NCI-H2029 treated with DMSO at 0.1 percent for 48 hours (cell line): Measurements from ENCODE around the gene DUS1L.
"Not testable (repeated sequence)": the region's sequence is repeated elsewhere in the genome, so short reads cannot be mapped to it uniquely, and the experiment has no call there.

ENCODE experiments used
- DNase-seq: peaks from one replicate; lab custom pipeline; 2025; lab: John Stamatoyannopoulos, UW

Gene DUS1L

DNA sequence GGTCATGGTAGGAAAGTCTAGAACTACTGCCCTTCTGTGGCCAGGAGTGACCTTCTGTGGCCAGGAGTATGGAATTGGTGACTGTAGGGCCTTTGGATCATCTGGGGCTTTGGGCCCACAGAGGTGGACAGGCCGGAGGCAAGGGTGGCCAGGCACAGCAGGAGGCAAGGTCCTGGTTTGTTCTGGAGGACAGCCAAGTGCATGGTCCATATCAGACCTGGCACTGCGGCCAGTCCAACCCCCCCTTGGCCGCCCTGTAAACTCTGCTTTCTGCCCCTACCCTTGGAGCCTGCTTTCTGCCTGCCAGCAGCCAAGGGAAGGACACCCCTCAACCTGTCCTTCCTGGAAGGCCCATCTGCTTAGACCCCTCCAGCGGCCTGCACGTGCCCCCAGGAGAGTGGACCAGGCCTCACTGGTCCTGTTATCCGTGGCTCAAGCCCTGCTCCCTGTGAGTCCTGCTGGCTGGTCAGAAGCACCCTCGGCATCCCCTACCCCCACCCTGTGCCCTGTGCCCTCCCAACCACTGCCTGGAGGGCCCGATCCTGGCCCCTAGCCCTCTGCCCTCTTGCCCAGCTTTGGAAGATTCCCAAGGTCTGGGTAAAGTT lies 25.8 kb downstream of the DUS1L start:
- no peak for DNase-seq

DNA sequence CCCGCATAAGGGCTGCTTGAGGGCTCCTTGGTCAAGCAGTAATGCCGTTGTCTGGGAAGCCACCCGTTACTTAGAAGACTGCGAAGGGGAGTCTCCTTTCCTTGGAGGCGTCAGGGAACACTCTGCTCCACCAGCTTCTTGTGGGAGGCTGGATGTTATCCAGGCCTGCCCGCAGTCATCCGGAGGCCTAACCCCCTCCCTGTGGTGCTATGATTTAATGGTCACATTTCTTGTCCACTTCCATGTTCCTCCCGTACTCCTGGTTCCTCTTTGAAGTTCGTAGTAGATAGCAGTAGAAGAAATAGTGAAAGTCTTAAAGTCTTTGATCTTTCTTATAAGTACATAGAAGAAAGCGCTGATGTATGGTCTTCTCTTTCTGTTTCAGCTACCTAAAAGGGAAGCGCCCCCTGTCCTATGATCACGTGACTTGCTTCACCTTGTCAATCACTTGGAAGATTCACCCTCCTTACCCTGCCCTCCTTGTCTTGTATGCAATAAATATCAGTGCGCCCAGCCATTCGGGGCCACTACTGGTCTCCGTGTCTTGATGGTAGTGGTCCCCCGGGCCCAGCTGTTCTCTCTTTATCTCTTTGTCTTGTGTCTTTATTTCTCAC lies 26.7 kb downstream of the DUS1L start:
- not testable (repeated sequence) for DNase-seq

DNA sequence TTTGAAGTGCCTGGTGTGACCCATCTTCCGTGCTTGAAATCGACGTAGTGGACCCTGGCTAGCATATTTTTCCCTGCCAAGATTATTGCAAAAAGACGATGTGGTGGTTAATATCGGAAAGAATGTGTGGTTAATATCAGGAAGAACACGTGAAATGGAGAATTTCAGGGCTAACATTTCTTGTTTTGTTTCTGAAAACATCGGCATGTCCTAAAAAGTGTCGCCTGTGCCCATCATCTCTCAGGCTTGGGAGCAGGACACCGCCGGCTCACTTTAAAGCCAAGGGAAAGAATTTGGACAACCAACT lies 27.8 kb downstream of the DUS1L start:
- DNase-seq = no peak

DNA sequence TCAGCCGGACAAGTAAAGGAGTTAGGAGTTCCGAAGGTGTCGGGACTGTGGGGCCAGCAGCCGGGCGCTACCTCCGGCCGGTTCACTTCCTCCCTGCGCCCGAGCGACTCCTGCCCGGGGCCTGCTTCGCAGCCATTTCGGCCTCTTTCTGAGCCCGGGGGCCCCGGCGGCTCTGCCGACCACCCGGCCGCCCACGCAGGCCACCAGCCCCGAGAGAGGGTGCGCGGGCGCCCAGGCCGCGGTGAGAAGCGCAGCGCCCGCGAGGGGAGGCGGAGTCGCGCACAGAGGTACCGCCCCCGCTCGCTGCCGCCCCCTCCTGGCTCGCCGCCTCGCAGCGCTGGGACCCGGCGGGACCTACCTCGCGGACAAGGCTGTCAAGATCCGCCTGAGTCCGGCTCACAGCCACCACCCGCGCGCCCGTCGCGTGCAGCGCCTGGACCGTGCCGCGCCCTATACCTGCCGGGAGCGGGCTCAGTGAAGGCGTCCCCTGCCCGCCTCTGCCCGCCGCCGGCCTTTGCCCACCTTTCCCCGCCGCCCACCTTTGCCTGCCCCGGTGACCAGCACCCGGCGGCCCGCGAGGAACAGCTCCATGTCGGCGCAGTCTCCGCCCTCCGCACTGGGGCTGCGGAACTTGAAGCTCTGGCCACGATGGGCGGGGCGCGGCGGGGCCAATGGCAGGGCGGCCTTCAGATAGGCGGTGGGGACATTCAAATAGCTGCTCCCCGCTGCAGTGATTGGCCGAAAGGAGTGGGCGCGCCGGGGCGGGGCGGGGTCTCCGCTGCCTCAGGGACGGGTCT lies 28.3 kb downstream of the DUS1L start, which contains the start of gene DCXR:
Gene DCXR (minus strand): TSS at position 606 of the 797 bp plus-strand sequence. CDS start 15 bp downstream, at position 591.
- DNase-seq = peak; percentile 54

DNA sequence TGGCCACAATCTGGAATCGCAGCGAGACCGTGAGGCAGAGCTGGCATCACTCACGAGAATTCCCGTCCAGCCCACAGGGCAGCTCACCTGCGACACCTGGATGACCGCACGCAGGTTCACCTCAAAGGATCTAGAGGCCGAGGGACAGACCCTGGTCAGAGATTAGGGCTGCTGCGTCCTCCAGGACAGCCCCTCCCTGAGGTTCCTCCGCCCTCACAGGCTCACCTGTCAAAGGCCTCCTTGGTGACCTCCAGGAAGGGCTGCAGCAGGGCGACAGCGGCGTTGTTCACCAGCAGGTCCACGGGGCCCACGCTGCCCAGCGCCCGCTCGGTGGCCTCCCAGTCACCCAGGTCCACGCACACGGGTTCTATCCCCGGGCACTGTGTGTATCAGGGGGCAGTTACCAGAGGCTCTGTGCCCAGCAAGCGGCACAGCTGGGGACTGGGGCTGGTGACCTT lies 28.9 kb downstream of the DUS1L start:
- DNase-seq = no peak

DNA sequence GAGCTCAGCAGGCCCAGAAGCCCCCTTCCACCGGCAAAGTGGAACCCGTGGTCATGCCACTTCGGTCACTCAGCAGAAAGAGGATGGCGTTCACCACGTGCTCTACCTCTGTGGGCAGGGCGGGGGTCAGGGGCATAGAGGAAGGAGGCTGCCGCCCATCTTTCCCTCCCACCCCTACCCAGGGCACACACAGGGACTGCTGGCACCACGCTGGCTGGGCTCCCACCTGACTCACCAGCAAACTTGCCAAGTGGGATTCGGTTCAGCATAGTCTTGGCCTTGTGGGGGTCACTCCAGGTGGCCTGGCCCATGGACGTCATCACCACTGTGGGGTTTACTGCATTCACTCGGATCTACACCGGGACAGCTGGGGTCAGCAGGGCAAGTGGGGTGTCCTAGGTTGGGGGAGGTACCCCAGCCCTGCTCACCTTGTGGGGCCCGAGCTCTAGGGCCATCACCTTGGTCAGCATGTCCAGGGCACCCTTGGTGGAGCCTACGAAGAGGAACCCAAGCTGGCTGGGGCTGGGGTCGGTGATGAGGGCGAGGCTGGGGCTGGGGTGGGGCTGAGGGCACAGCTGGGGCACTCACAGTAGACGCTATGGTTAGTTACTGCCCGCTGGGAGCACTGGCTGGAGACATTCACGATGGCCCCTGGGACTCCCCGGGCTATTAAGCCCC lies 29.5 kb downstream of the DUS1L start:
- DNase-seq = no peak

DNA sequence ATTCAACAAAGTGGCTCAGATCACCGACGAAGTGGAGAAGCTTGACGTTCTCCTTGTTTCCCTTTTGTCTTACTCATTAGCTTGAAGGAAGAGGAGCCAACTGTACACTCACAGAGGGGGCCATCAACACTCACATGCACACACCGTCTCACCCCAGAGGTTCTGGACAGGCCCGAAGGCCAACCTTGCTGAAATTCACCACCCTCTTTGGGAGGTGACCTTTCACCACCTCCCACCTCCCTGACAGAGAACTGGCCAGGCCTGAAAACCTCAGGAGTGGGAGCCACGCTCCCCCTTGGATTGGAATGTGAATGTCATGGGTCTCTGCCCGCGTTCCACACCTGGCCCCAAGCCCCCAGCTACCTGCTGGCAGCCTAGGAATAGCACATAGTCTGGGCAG lies 30.1 kb downstream of the DUS1L start:
- DNase-seq = no peak

DNA sequence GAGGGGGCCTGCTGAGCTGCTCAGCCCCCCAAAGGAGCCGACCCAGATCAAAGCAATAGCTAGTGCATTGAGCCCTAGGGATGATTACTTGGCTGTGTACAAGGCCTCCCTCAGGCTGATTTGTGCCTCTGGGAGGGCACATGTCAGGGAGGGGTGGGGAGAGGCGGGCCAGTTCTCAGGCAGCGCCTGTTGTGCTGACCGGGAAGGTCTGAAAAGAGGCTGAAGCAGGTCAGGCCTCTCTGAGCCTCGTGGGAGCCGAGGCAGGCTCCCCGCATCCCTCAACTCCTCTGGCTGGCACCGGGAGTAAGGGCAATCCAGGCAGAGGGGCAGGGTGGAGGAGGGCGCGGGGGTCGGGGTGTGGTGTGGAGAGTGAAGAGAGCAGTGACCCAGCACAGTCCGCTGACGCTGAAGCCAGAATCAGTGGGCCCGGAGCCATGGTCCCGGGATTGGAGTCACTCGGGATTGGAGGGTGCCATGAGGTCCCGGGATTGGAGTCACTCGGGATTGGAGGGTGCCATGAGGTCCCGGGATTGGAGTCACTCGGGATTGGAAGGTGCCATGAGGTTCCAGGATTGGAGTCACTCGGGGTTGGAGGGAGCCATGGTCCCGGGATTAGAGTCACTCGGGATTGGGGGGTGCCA lies 31.1 kb downstream of the DUS1L start:
- DNase-seq = no peak

DNA sequence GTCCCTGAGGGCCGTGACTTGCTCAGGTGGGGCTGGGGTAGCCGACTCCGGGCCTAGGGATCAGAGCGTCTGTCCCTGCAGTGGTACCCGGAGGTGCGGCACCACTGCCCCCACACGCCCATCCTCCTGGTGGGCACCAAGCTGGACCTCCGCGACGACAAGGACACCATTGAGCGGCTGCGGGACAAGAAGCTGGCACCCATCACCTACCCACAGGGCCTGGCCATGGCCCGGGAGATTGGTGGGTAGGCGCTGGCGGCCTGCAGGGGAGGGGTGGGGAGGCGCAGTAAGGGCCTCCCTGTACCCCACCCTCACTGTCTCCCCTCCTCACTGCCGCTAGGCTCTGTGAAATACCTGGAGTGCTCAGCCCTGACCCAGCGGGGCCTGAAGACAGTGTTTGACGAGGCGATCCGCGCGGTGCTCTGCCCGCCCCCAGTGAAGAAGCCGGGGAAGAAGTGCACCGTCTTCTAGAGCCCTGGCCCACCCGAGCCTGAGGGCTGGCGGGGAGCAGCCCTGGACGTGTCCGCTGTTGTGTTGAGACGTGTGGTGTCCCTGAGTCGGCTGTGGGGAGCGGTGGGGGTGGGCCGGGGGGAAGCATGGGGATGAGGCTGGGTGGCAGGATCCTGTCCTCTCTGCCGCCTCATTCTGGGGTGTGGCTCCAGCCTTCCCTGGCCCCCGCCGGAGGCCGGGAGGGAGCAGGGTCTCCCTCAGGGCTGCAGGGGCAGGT lies 32.1 kb downstream of the DUS1L start:
- DNase-seq = no peak

DNA sequence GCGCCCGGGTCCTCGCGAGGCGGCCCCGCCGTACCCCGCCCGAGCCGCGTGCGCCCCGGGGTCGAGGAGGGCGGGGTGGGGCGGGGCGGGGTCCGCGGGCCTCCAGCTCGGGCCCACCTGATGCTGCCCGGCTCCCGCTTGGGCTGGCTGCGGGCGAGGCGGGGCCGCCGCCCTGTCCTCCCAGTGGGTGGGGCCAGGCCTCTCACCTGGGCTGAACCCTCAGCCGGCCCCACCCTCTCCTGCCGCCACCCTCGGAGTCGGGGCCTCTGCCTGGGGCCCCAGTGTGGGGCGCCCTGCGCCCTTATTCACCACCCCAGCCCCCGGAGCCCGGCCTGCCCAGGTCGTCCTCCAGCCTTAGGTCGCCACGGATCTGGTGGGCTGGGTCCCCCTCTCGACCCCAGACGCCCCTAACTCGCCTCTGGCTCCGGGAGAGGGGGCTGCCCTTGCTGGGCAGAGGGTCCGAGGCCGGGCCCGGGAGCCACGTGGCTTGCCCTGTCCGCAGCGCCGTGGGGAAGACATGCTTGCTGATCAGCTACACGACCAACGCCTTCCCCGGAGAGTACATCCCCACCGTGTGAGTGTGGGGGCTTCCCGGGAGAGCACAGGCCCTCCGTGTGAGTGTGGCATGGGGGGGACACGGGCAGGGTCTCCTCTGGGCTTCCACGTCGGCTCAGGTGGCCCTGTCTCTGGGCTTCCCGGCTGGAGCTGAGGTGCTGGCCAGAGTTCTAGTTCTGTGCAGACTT lies 33.5 kb downstream of the DUS1L start:
- no peak for DNase-seq

DNA sequence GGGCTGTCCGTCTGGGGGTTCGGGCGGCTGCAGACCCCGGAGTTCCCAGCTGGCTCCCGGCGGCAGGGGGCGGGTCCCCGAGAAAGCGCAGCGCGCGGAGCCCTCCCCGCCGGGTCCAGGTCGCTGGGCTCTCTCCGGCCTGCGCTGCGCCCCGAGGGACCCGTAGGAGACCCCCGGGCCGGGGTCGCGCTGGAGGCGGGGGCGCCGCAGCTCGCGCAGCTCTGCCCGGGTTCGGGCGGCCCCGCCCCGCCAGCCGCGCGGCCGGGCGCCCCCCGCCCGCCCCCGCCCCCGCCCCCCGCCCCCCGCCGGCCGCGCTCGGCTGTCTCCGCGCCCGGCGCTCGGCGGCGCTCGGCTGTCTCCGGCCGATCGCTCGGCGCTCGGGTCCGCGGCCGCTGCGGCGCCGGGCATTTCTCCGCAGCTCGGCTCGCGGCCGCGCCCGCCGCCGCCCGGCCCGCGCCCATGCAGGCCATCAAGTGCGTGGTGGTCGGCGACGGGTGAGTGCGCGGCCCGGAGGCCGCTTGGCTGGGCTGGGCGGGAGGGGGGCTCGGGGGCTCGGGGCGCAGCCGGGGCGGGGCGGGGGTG lies 34.2 kb downstream of the DUS1L start, which contains the start of gene RAC3:
Gene RAC3 (plus strand): TSS at position 376 of the 582 bp plus-strand sequence. CDS start 84 bp downstream, at position 460.
- DNase-seq = no peak

DNA sequence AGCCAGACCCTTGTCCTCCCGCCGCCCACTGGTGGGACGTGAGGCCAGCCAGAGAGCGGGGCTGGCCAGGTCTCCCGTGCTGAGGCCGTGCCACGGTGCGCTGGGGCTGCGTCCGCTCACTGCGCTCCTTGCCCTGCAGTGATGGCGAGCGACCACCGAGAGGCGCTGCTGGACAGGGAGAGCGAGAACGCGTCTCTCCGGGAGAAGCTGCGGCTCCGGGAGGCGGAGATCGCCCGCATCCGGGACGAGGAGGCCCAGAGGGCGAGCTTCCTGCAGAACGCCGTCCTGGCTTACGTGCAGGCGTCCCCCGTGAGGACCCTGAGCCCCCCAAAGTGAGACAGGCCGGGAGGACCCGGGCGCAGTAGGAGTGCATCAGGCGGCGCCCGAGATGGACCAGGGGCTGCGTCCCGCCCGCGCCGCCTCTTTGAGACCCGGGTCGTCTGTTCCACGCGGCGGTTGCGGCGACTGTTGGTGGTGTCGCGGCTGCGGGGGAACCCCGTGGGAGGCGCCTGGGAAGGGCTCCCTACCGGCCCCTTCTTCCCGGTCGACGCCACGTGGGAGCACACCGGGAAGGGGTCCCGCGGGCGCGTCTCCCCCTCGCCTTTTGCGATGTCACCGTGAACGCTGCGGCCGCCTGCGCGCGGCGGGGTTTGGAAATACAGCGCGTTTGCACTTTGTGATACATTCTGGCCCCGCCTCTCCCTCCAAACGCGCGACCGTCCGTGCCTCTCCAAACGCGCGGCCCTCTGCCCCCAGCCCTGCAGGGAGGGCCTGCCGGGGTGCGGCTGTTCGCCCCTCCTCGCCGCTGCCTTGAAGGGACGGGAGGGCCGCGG lies 34.9 kb downstream of the DUS1L start:
- peak; percentile 9 for DNase-seq

DNA sequence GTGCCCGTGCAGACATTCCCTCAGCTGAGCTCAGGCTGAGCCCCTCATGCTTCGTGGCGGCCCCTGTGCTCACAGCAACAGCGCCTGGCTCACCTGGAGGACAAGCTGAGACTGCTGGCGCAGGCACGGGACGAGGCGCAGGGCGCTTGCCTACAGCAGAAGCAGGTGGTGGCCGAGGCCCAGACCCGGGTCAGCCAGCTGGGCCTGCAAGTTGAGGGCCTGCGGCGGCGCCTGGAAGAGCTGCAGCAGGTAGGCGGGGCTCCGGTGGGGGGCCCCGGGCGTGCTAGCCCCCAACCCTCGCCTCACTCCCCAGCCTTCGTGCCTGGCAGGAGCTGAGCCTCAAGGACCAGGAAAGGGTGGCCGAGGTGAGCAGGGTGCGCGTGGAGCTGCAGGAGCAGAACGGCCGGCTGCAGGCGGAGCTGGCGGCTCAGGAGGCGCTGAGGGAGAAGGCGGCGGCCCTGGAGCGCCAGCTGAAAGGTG lies 35.6 kb downstream of the DUS1L start:
- no peak for DNase-seq

DNA sequence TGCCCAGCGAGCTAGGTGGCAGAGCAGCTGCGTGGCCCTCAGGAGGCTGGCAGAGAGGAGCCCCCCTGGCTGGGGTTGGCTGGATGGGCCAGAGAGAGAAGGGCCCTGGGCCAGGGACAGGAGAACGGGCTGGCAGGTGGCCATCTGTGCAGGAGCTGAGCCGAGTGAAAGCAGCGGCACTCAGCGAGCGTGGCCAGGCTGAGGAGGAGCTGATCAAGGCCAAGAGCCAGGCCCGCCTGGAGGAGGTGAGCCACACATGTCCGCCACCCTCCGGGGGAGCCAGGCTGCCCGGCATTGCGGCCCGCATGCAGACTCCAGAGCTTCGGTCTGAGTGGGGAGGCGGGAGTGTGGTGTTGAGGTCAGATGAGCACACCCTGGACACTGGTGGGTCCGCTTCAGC lies 36.2 kb downstream of the DUS1L start:
- no peak for DNase-seq

DNA sequence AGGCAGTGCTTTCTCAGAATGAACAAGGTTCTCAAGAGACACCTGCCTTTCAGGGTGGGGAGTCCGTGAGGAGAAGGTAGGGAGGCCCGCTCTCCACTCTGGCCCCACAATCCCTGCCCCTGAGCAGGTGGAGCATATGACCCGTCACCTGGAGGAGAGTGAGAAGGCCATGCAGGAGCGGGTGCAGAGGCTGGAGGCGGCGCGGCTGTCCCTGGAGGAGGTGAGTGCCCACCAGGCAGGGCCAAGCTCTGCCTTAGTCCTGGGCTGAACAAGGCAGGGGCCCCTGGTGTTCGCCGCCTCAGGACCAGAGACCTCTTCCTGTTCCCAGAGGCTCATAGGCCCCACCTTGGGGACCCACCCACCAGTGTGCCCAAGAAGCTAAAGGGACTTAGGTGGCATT lies 36.6 kb downstream of the DUS1L start:
- DNase-seq = no peak

DNA sequence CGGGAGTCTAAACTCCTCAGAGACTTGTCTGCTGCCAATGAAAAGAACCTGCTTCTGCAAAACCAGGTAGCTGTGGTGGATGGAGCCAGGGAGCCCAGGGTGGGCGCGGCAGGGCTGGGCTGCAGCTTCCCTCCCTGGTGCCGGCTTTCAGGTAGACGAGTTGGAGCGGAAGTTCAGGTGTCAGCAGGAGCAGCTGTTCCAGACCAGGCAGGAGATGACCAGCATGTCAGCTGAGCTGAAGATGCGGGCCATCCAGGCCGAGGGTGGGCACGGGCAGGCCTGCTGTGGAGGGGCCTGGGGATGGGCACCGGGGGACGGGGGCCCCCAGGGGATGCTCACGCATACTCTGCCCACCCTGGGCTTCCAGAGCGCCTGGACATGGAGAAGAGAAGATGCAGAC lies 37.4 kb downstream of the DUS1L start:
- no peak for DNase-seq

DNA sequence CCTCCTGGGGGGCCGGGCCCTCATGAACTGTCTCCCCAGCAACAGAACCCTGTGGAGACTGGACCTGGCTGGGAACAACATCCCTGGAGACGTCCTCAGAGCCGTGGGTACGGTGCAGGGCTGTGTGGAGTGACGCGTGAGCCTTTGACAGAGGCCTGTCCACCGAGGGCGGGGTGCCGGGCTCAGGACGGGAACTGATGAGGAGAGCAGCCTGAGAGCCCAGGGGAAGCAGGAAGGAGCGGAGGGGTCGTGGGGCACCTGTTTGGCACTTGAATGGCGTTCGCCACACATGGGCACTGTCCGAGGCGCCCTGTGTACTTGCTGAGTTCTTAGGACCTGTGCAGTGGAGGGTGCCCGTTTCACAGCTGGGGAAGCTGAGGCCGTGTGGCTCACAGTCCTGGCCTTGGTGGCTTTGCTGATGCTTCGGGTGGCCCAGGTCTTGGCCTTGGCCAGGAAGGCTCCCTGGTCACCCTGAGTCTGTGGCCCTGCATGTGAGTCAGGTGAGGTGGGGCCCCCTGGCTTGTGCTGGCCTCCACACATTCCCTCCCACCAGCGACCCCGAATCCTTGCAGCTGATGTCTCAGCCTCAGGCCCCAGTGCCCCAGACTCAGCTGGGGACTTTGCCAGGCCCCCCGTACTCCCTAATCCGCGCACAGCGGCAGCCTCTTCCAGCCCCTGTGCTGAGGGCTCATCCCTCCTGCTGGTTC lies 40.0 kb downstream of the DUS1L start:
- no peak for DNase-seq

DNA sequence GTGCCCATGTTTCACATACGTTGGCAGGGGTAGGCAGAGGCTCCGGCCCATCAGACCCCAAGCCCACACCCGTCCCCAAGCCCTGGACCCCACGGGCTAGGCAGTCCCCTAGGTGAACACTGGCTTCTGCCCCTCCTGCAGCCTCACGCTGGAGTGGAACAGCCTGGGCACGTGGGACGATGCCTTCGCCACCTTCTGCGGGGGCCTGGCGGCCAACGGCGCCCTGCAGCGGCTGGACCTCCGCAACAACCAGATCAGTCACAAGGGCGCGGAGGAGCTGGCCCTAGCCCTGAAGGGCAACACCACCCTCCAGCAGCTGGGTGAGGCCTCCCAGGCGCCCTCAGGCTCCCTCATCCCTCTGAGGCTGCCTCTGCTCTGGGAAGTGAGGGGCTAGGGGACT lies 40.7 kb downstream of the DUS1L start:
- DNase-seq = no peak
